Left lung (tissue), 10 donors: Measurements from ENCODE around the gene LCN1. TPM values are rescaled to one million over a fixed set of nuclear protein-coding genes. Genes with fewer than 3 reads are reported as not detected.

Experiments
- ATAC-seq: fragments of 200-7000 bp; cut with Tn5 transposase; one replicate; pipeline ENCODE4 v1.9.1; 2020; ENCODE audit warnings: moderate library complexity
- DNase-seq, 4 donors: peaks; one replicate each; pipeline ENCODE4 v3.0.0-alpha.2; 2013 to 2020
- H3K27ac ChIP-seq, 2 donors: fragments of 200-600 bp; sonication (generic) in 1 of 2; one replicate each; pipeline versions ENCODE4 v1.5.0 to v1.8.0; 2020 to 2021
- H3K27me3 ChIP-seq, 2 donors: fragments of 200-600 bp; sonication (generic) in 1 of 2; one replicate each; pipeline versions ENCODE4 v1.5.0 to v1.8.0; 2020 to 2021
- H3K36me3 ChIP-seq, 2 donors: fragments of 200-600 bp; sonication (generic) in 1 of 2; one replicate each; pipeline versions ENCODE4 v1.5.0 to v1.8.0; 2020 to 2021
- H3K4me1 ChIP-seq, 2 donors: fragments of 200-600 bp; one replicate each; pipeline ENCODE4 v1.8.0; 2021
- H3K4me3 ChIP-seq, 2 donors: fragments of 200-600 bp; sonication (generic) in 1 of 2; one replicate each; pipeline versions ENCODE4 v1.5.0 to v1.8.0; 2020 to 2021; ENCODE audit warnings: mild to moderate bottlenecking in 1 of 2
- H3K9me3 ChIP-seq, 2 donors: fragments of 200-600 bp; sonication (generic) in 1 of 2; one replicate each; pipeline versions ENCODE4 v1.5.0 to v1.8.0; 2020 to 2021
- intact Hi-C, 2 donors: fragments of 100-400 bp; cut with DNase I; formaldehyde crosslinking; loops; one replicate each; pipeline versions ENCODE4 v1.11.2 to v1.14.2; 2022
- polyA plus RNA-seq, 6 donors: library from polyadenylated mRNA; unstranded; fragments of 120-200 nt; gene quantifications; one replicate each; pipeline ENCODE4 v1.2.1, GENCODE V29; 2013; ENCODE audit not compliant: insufficient read length in 6 of 6
- total RNA-seq, 2 donors: library from RNA; stranded (reverse); fragmentation: NEBNext Ultra II Directional; extraction: Animal tissue kit (Norgen Biotek cat#: 25700); gene quantifications; one replicate each; pipeline ENCODE4 v1.2.1, GENCODE V29; 2021
- TF ChIP-seq, protein P1 (sequence below), 2 donors: fragments of 200-600 bp; sonication (generic) in 1 of 2; IDR thresholded peaks; one replicate each; pipeline versions ENCODE4 v1.5.0 to v1.8.0; 2021; ENCODE audit warnings: antibody characterized with exemption in 2 of 2
- donor health status: DM: no; HTN: yes; CAD: no.
- donor health status: DM: no; HTN: no; CAD: no.

The LCN1 gene
- total and polyA plus RNA-seq, 8 donors, result not detected

DNA sequence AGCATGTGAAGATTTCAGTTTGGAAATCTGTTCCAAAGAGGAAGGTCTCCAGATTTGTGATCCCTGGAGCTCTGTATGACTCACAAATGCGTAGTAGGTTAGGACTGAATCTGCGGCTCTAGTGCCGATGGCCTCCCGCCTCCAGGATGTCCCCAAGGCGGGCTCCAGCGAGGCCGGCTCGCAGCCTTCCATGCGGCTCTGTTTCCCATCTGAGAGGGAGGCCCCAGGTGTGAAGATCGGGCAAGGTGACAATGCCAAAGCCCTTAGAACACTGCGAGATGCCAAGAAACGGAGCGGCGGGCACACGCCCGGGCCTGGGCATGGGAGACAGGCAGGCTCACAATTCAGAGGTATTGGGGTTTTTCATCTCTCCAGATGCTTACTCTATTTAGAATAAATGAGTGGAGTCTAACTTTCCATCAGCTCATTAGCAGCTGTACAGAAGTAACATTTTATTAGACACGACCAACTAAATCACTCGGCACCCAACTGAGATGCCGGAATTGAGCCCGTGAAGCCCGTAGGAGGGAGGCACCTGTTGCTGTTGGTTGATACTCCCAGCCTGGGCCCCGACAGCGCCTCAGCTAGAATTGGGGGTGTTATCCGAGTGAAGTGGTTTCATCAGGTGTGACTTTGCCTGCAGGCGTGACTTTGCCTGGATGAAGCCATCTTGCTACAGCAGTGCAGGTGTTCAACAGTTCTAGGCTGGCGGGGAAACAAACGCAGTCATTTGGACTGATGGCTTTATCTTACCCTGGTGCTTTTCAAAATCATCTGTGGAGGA is 28.2 kb upstream of the LCN1 start:
- no peak overlapping the region for H3K4me3 ChIP-seq
- H3K27ac ChIP-seq, result no peak overlapping the region
- intact Hi-C loops, result no loop called here
- H3K9me3 ChIP-seq, result no peaks in the 10 kb centered on the region
- no peaks in the 10 kb centered on the region for H3K27me3 ChIP-seq
- peaks cover 0 to 13% of the 10 kb centered on the region in 2 donors for H3K36me3 ChIP-seq
- ATAC-seq (no peak), DNase-seq (peak in 1 of 4 donors; percentile 50)
- H3K4me1 ChIP-seq, result no peaks in the 10 kb centered on the region
- TF ChIP-seq, protein P1, sequence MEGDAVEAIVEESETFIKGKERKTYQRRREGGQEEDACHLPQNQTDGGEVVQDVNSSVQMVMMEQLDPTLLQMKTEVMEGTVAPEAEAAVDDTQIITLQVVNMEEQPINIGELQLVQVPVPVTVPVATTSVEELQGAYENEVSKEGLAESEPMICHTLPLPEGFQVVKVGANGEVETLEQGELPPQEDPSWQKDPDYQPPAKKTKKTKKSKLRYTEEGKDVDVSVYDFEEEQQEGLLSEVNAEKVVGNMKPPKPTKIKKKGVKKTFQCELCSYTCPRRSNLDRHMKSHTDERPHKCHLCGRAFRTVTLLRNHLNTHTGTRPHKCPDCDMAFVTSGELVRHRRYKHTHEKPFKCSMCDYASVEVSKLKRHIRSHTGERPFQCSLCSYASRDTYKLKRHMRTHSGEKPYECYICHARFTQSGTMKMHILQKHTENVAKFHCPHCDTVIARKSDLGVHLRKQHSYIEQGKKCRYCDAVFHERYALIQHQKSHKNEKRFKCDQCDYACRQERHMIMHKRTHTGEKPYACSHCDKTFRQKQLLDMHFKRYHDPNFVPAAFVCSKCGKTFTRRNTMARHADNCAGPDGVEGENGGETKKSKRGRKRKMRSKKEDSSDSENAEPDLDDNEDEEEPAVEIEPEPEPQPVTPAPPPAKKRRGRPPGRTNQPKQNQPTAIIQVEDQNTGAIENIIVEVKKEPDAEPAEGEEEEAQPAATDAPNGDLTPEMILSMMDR (IDR thresholded peaks at IDR 0.05), result no peak

DNA sequence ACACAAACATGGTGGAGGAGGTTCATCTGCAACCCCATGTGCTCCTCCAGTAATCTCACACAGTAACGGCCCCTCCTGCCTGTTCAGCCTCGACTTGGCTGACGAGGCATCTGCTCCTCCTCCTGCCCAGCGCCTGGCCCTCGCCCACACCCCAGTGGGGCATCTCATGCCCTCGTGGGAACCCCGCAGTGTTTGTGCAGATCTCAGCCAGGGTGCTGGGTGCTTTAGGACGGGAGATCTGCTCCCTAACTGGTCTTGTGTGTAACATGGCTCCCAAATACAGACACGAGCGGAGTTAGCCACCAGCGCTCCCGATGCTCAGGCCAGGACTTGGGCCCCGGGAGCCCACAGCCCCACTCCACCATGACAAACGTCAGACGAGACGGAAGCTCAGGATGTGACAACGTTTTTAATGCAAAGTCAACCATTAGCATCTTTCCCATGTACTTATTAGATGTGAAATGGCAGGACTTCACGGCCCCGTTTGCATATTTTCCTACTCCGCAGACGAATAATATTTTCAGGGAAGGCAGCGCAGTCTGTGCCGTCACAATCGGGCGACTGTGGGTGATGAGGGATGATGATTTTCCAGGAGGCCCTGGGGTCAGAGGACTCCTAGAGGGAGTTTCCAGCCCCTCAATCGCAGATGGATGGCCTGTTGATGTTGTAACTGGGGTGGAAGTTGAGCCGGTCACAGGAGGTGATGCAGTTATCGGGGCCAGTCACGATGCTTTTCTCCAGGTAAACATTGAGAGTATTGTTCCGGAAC is 26.3 kb upstream of the LCN1 start:
- peaks cover 0 to 9% of the 10 kb centered on the region in 2 donors for H3K4me1 ChIP-seq
- peak in 2 of 4 donors; percentile 12 to 61 for DNase-seq
- intact Hi-C loops, result no loop called here
- no peaks in the 10 kb centered on the region for H3K36me3 ChIP-seq
- ATAC-seq, result no peak
- H3K9me3 ChIP-seq, result no peaks in the 10 kb centered on the region
- H3K27me3 ChIP-seq, result no peaks in the 10 kb centered on the region
- no peak overlapping the region for H3K4me3 ChIP-seq
- H3K27ac ChIP-seq, result no peak overlapping the region
- TF ChIP-seq, protein P1 (IDR thresholded peaks at IDR 0.05), result no peak

DNA sequence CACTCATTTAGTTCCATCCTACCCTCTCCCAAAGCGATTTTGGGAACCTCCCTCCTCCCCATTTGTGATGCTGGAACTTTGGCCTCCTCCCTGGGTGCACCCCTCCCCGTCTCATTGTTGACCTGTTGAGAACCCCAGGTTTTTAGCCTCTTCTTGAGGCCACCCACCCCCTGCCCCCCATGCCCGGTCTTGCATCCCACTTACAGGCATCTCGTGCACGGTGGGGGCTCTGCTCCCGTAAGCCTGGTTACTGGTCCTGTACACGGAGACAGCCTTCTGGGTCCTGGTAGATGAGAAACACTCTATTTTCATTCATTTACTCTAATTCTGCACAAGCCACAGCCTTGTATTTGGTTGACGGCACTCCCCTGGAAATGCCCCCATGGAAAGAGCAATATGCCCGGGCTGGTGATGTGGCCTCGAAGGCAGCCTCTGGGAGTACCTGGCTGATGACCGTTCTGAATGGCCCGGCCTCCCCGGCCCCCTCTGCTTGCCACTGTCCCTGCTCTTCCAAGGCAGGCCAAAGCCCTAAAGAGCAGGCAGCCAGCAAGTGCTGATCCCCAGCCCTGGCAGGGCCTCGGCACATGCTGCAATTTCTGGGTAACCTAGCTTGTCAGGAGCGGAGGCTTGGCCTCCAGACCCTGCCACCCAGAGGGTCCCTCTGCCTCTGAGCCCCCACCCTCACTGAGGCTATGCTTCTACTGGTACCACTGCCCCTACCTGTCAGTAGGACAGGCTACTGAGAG is 22.7 kb upstream of the LCN1 start:
- no peak for ATAC-seq
- Histone ChIP-seq H3K27me3 (no peaks in the 10 kb centered on the region), H3K36me3 (peaks cover 0 to 18% of the 10 kb centered on the region in 2 donors), H3K9me3 (no peaks in the 10 kb centered on the region), H3K27ac (no peak overlapping the region), H3K4me3 (no peak overlapping the region), H3K4me1 (peaks cover 7 to 30% of the 10 kb centered on the region in 2 donors)
- TF ChIP-seq, protein P1 (IDR thresholded peaks at IDR 0.05), result no peak
- DNase-seq, result peak in 1 of 4 donors; percentile 45
- intact Hi-C loops, result no loop called here

DNA sequence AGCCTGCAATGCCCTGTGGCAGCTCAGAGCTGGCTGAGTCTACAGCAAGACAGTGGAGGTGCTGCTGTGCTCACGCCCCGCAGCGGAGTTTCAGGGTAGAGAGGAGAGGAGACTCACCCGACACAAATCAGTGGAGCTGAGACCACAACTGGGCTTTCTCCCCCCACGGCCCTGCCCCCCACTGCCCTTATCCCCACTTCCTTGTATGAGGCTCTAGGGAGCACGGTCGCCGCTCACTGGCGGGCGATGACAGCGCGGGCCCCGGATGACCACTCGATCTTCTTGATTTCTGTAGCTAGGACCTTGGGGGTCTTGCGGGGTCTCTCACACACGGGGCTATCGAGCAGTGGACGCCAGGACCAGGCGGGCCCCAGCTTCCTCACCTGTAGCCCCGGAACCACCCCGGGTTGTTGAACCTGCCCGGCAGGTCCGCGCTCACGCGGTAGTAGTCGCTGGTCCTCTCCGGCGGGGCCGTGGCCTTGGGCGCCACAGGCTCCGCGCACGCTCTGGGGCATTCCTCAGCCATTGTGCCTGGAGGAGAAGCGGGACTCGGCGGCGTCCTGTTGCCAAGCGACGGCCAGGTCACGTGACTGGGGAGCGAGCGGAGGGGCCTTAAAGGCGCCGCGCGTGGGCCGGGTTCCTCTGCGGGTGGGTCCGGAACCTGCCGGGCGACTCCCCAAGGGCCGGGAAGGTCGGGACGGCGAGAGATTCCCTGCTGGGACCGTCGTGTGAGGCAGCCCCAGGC is 21.7 kb upstream of the LCN1 start:
- peak; percentile 88 to 99 (median 93) for DNase-seq
- H3K36me3 ChIP-seq, result peaks cover 0 to 27% of the 10 kb centered on the region in 2 donors
- ATAC-seq, result peak; percentile 87
- H3K27me3 ChIP-seq, result no peaks in the 10 kb centered on the region
- peaks cover 7 to 30% of the 10 kb centered on the region in 2 donors for H3K4me1 ChIP-seq
- H3K9me3 ChIP-seq, result no peaks in the 10 kb centered on the region
- TF ChIP-seq, protein P1 (IDR thresholded peaks at IDR 0.05), result no peak
- peak overlapping the region; percentile 94 to 98 for H3K4me3 ChIP-seq
- intact Hi-C loops, result no loop called here
- H3K27ac ChIP-seq, result peak overlapping the region; percentile 2 to 81
